DMS53 treated with DMSO at 0.1 percent for 48 hours (cell line): ENCODE data around the gene KCNK1.

Experiments used
- DNase-seq: peaks from one replicate; lab custom pipeline; 2025; ENCODE audit not compliant: unreplicated experiment; lab: John Stamatoyannopoulos, UW

The KCNK1 gene

GRCh38 chr1:233635765-233636502, 22.0 kb downstream of the KCNK1 start:
- no peak for DNase-seq

- no peak for DNase-seq
These were observed 22.6 kb downstream of the KCNK1 start for GRCh38 chr1:233636503-233636877.

GRCh38 chr1:233638513-233638912, 24.6 kb downstream of the KCNK1 start:
- DNase-seq: no peak

GRCh38 chr1:233639611-233640010, 25.7 kb downstream of the KCNK1 start:
- DNase-seq: no peak

GRCh38 chr1:233640179-233640578, 26.3 kb downstream of the KCNK1 start:
- no peak for DNase-seq

GRCh38 chr1:233641029-233641428, 27.1 kb downstream of the KCNK1 start:
- no peak for DNase-seq

GRCh38 chr1:233647073-233647472, 33.2 kb downstream of the KCNK1 start:
- DNase-seq: no peak

- DNase-seq: no peak
These were observed 33.7 kb downstream of the KCNK1 start for GRCh38 chr1:233647636-233648035.

- DNase-seq: no peak
These were observed 37.2 kb downstream of the KCNK1 start for GRCh38 chr1:233651061-233651460.

- DNase-seq: no peak
These were observed 37.8 kb downstream of the KCNK1 start for GRCh38 chr1:233651563-233652233.

GRCh38 chr1:233652526-233652925, 38.6 kb downstream of the KCNK1 start:
- no peak for DNase-seq

- DNase-seq: no peak
These were observed 40.9 kb downstream of the KCNK1 start for GRCh38 chr1:233654658-233655280.

- no peak for DNase-seq
These were observed 41.4 kb downstream of the KCNK1 start for GRCh38 chr1:233655301-233655740.

GRCh38 chr1:233656032-233656635, 42.2 kb downstream of the KCNK1 start:
- DNase-seq: no peak

GRCh38 chr1:233656687-233657086, 42.8 kb downstream of the KCNK1 start:
- no peak for DNase-seq

- no peak for DNase-seq
These were observed 43.6 kb downstream of the KCNK1 start for GRCh38 chr1:233657466-233657865.

GRCh38 chr1:233659495-233659894, 45.6 kb downstream of the KCNK1 start:
- no peak for DNase-seq

GRCh38 chr1:233661376-233662159, 47.7 kb downstream of the KCNK1 start:
- no peak for DNase-seq

- DNase-seq: no peak
These were observed 48.8 kb downstream of the KCNK1 start for GRCh38 chr1:233662575-233663304.

GRCh38 chr1:233664253-233664652, 50.3 kb downstream of the KCNK1 start:
- DNase-seq: no peak
